SK-MEL-5 (cell line): ENCODE results near the gene BMP6. TPM values are rescaled to one million over a fixed set of nuclear protein-coding genes. Genes with fewer than 3 reads are reported as not detected.

Experiments used
- DNase-seq: peaks from one replicate; pipeline ENCODE4 v3.0.0-alpha.2; 2016; ENCODE audit warnings: low read depth, low spot score
- in situ Hi-C: cut with HindIII; loops from 2 replicates; pipeline ENCODE4 v1.10.0; 2016; ENCODE audit warnings: low sequenced_read_pairs, high pct_unique_total_duplicates, low pct_unique_long_range_greater_than_20kb
- total RNA-seq: library from RNA; depleted of rRNA; stranded (reverse); fragments of >200 nt; shearing (Covaris generic); gene quantifications from 2 replicates; pipeline ENCODE4 v1.2.3, GENCODE V29; 2014; rRNA removed

BMP6 gene
- total RNA-seq, 1 experiment from 2014 or later: 0.05 TPM

- in situ Hi-C loops: no loop called here
- no peak for DNase-seq
These were observed 189.3 kb downstream of the BMP6 start for GRCh38 chr6:7914991-7915789.

DNA sequence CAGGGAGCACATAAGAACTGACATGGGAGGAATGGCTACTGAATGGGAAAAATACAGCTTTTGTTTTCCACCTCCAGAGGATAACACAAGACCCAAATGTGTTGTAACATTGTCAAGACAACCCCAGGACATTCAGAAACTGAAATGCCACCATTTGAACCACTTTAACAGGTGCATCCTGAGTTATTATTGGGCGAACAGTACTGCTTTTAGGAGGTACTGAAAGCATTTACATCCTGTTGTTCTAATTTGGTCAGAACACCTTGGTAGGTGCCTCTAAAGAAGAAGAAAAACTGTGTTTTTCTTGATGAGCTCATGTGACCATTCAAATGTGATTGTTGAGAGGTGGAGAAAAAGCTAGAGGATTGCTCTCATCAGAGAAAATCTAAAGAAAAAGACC, 191.1 kb downstream of the BMP6 start:
- no peak for DNase-seq
- in situ Hi-C loops: no loop called here

DNA sequence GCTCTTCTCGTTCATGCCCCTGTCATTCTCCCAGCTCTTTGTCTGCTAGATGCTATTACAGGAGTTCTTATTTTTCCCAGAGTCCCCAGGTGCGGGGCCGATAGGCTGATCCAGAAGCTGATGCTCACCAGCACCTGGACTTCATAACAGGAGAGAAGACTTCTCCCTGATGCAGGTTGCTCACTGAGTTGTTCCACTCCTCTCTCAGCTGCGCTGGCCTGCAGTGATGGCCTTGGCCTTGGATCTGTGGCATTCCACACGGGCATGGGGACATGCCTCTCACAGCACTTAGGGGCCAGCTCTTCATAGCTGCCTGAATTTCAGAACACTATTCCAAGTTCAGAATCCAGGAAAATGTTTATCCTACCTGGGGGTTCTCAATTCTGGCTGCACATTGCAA, 191.8 kb downstream of the BMP6 start:
- DNase-seq: no peak
- in situ Hi-C loops: no loop called here

DNA sequence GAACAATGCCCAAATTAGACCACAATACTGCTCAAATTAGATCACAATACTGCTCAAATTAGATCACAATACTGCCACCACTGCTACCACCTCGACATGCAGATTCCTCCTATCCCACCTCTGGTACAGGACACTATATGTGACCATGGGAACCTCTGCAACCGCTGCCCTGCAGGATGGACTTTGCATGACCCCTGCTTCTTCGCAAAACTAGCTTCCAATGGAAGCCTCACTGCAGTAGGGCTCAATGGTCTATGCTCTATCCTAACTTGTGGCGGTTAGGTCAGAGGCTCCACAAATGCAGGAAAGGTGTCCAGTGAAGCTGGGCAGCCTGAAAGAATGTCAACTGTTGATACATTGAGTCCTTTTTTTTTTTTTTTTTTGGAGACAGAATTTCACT, 192.5 kb downstream of the BMP6 start:
- in situ Hi-C loops: no loop called here
- DNase-seq: no peak

DNA sequence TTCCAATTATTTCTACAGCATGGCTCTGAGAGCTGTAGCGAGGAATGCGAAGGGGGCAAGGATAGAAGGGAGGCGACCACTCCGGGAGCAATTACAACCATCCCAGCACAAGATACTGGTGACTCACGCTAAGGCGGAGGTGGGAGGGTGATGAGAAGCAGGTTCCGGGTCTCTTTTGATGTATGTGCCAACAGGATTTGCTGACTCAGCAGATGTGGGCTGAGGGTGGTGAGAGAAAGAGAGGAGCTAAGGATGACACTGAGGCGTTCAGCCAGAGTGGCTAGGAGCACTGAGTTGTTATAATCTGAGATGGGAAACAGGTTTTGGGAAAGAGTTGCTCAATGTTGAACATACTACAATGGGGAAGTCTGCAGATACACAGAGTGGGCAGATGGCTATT, 194.0 kb downstream of the BMP6 start:
- DNase-seq: no peak
- in situ Hi-C loops: no loop called here

GRCh38 chr6:7920425-7920824, 194.5 kb downstream of the BMP6 start:
- in situ Hi-C loops: no loop called here
- no peak for DNase-seq

- no peak for DNase-seq
- in situ Hi-C loops: no loop called here
These were observed 195.1 kb downstream of the BMP6 start for GRCh38 chr6:7921046-7921445.

DNA sequence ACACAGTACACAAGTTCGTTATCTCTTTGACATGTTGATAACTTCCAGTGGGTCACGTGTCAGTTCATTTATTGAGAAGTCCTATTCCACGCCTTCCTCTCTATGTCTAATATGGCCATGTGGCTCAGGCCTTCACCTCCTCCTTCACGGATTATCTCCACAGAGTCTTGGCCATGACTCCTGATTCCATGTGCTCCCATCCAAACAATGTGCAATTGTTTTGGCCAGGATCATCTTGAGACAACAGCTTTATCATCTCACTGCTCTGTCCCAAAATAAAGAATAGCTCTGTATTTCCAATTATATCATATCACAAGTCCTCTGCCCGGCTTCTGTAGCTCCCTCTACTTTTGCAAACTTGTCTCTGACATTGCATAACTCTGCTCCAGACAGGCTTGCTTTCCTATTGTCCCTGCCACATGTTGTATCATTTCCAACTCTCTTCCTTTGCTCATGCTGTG, 195.8 kb downstream of the BMP6 start:
- in situ Hi-C loops: no loop called here
- peak; percentile 78 for DNase-seq

DNA sequence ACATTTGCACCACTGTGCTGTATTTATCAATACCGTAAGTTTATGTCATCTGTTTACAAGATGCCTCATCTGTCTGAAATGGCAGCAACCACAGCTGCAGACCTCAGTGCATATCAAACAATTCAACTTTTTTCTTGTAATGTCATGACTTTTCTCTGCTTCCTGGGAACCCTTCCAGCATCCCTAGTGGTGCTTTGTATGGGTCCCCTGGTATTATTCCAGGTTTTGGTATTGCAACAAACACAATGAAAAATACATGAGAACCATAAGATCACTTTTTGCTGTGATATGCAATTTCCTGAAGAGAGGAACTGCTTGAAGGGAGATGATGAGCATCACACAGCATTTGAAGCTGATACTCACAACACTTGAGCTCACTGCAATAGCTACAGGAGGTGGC, 196.7 kb downstream of the BMP6 start:
- DNase-seq: no peak
- in situ Hi-C loops: no loop called here

- in situ Hi-C loops: no loop called here
- DNase-seq: no peak
These were observed 199.0 kb downstream of the BMP6 start for GRCh38 chr6:7924867-7925266.

Other genes starting within 250 kb of the BMP6 start
- gene DSP, start 184.4 kb upstream of the BMP6 start, total RNA-seq: 2.0 and 2.2 TPM in 2 replicates
- 15.8 and 16.7 TPM in 2 replicates for gene SNRNP48, start 135.9 kb upstream of the BMP6 start, total RNA-seq
- 639 and 709 TPM in 2 replicates for gene TXNDC5, start 184.7 kb downstream of the BMP6 start, total RNA-seq